ENCODE results near the gene TNFRSF21.
"Not testable (repeated sequence)": the region's sequence is repeated elsewhere in the genome, so short reads cannot be mapped to it uniquely, and the experiment has no call there.

The TNFRSF21 gene

GRCh38 chr6:47251396-47251795, 58.3 kb downstream of the TNFRSF21 start:
- no peak for DNase-seq (ENCODE audit: low read depth)

- DNase-seq (ENCODE audit: low read depth) = no peak
Measured at GRCh38 chr6:47250302-47250701, 59.4 kb downstream of the TNFRSF21 start.

- DNase-seq (ENCODE audit: low read depth) = no peak
Measured at GRCh38 chr6:47248446-47248845, 61.3 kb downstream of the TNFRSF21 start.

- no peak for DNase-seq (ENCODE audit: low read depth)
Measured at GRCh38 chr6:47247227-47247797, 62.4 kb downstream of the TNFRSF21 start.

- no peak for DNase-seq (ENCODE audit: low read depth)
Measured at GRCh38 chr6:47246551-47246950, 63.2 kb downstream of the TNFRSF21 start.

- DNase-seq (ENCODE audit: low read depth) = no peak
Measured at GRCh38 chr6:47245745-47246371, 63.8 kb downstream of the TNFRSF21 start.

- peak; percentile 84 for DNase-seq (ENCODE audit: low read depth)
Measured at GRCh38 chr6:47242483-47243386, 67.0 kb downstream of the TNFRSF21 start.

- DNase-seq (ENCODE audit: low read depth) = peak; percentile 49
Measured at GRCh38 chr6:47241742-47242482, 67.8 kb downstream of the TNFRSF21 start.

GRCh38 chr6:47240277-47240890, 69.3 kb downstream of the TNFRSF21 start:
- DNase-seq (ENCODE audit: low read depth) = no peak

- no peak for DNase-seq (ENCODE audit: low read depth)
Measured at GRCh38 chr6:47239546-47239945, 70.2 kb downstream of the TNFRSF21 start.

GRCh38 chr6:47238456-47238995, 71.2 kb downstream of the TNFRSF21 start:
- DNase-seq (ENCODE audit: low read depth) = no peak

- DNase-seq (ENCODE audit: low read depth) = no peak
Measured at GRCh38 chr6:47237196-47237595, 72.5 kb downstream of the TNFRSF21 start.

GRCh38 chr6:47235964-47236760, 73.5 kb downstream of the TNFRSF21 start:
- DNase-seq (ENCODE audit: low read depth) = no peak

GRCh38 chr6:47235421-47235820, 74.3 kb downstream of the TNFRSF21 start:
- DNase-seq (ENCODE audit: low read depth) = no peak

- DNase-seq (ENCODE audit: low read depth) = no peak
Measured at GRCh38 chr6:47234266-47234933, 75.3 kb downstream of the TNFRSF21 start.

- no peak for DNase-seq (ENCODE audit: low read depth)
Measured at GRCh38 chr6:47231151-47231550, 78.6 kb downstream of the TNFRSF21 start.

- no peak for DNase-seq (ENCODE audit: low read depth)
Measured at GRCh38 chr6:47230579-47230978, 79.1 kb downstream of the TNFRSF21 start.

GRCh38 chr6:47229255-47229654, 80.5 kb downstream of the TNFRSF21 start:
- DNase-seq (ENCODE audit: low read depth) = no peak

- not testable (repeated sequence) for DNase-seq (ENCODE audit: low read depth)
Measured at GRCh38 chr6:47228093-47228492, 81.6 kb downstream of the TNFRSF21 start.

- not testable (repeated sequence) for DNase-seq (ENCODE audit: low read depth)
Measured at GRCh38 chr6:47223251-47223650, 86.5 kb downstream of the TNFRSF21 start.

All from fibroblast of gingiva (primary cell).